ENCODE data around the gene DOP1B.

Gene DOP1B

GRCh38 chr21:36202726-36203602, 46.3 kb downstream of the DOP1B start:
- DNase-seq (ENCODE audit: low read depth in 2 of 2): no peak

- DNase-seq (ENCODE audit: low read depth in 2 of 2): peak; percentile 17 to 24
These were observed 46.9 kb downstream of the DOP1B start for GRCh38 chr21:36203603-36203889.

- DNase-seq (ENCODE audit: low read depth in 2 of 2): no peak
These were observed 48.4 kb downstream of the DOP1B start for GRCh38 chr21:36204980-36205379.

- no peak for DNase-seq (ENCODE audit: low read depth in 2 of 2)
These were observed 49.3 kb downstream of the DOP1B start for GRCh38 chr21:36205962-36206361.

Measured in stimulated activated CD4-positive, alpha-beta T cell treated with anti-CD3 and anti-CD28 coated beads, Interleukin-1b, Interleukin-23, amount 100 ng/mL, for 4 hours (primary cell).